Body of pancreas (tissue), 4 donors: ENCODE data around the gene EHMT1. TPM values are rescaled to one million over a fixed set of nuclear protein-coding genes. Genes with fewer than 3 reads are reported as not detected.

ENCODE experiments used
- ATAC-seq: fragments of 150-250 bp; one replicate; pipeline ENCODE4 v1.9.1; 2016
- DNase-seq, 4 donors: peaks; one replicate each; pipeline ENCODE4 v3.0.0-alpha.2; 2019
- H3K27ac ChIP-seq, 4 donors: fragments of 200-600 bp; sonication (generic); 1 replicate in 3 of 4; 2 replicates in 1 of 4; pipeline versions ENCODE4 v1.5.1 to v1.6.1; 2016 to 2019; ENCODE audit warnings: mild to moderate bottlenecking in 1 of 4, mixed read lengths in 1 of 4, moderate library complexity in 1 of 4
- H3K27me3 ChIP-seq, 2 donors: fragments of 200-600 bp; sonication (generic); one replicate each; pipeline ENCODE4 v1.6.0; 2016; ENCODE audit warnings: mild to moderate bottlenecking in 1 of 2
- H3K36me3 ChIP-seq, 2 donors: fragments of 200-600 bp; sonication (generic); replicated peaks in 1 of 2; 2 replicates each; pipeline ENCODE4 v1.5.1; 2016; ENCODE audit warnings: low read depth in 2 of 2; ENCODE audit not compliant: insufficient read depth in 1 of 2
- H3K4me1 ChIP-seq: fragments of 200-600 bp; sonication (generic); one replicate; pipeline ENCODE4 v1.6.0; 2016
- H3K4me3 ChIP-seq, 2 donors: fragments of 200-600 bp; sonication (generic); 1 replicate in 1 of 2; 2 replicates in 1 of 2; pipeline ENCODE4 v1.5.1; 2016 to 2019
- H3K9me3 ChIP-seq, 3 donors: fragments of 200-600 bp; sonication (generic); 1 replicate in 2 of 3; 2 replicates in 1 of 3; pipeline ENCODE4 v1.5.1; 2016
- POLR2A ChIP-seq, 3 donors: fragments of 450-650 bp; IDR thresholded peaks; one replicate each; pipeline ENCODE4 v1.6.1; 2016; ENCODE audit warnings: antibody characterized with exemption in 3 of 3, mild to moderate bottlenecking in 2 of 3
- WGBS, 2 donors: methylation state at CpG; one replicate each; pipeline ENCODE4 v1.1.5; 2017; 5-methylcytosine and 5-hydroxymethylcytosine counted together
- intact Hi-C: fragments of 100-400 bp; cut with DNase I; formaldehyde crosslinking; loops from one replicate; pipeline ENCODE4 v1.15.1; 2023
- total RNA-seq, 2 donors: library from RNA; depleted of rRNA; stranded (reverse); fragments of >200 nt; gene quantifications; one replicate each; pipeline ENCODE4 v1.1.0, GENCODE V29; 2016
- TF ChIP-seq, protein P1 (sequence below), 7 experiments: fragments of 450-650 bp in 4 of 7; fragments of 200-600 bp in 3 of 7; sonication (generic) in 3 of 7; IDR thresholded peaks; one replicate each; pipeline ENCODE4 v1.5.1; 2016 to 2019; ENCODE audit warnings: antibody characterized with exemption in 7 of 7

EHMT1 gene
- total RNA-seq, 2 donors from 2014 or later = 41.0 to 65.9 TPM

DNA sequence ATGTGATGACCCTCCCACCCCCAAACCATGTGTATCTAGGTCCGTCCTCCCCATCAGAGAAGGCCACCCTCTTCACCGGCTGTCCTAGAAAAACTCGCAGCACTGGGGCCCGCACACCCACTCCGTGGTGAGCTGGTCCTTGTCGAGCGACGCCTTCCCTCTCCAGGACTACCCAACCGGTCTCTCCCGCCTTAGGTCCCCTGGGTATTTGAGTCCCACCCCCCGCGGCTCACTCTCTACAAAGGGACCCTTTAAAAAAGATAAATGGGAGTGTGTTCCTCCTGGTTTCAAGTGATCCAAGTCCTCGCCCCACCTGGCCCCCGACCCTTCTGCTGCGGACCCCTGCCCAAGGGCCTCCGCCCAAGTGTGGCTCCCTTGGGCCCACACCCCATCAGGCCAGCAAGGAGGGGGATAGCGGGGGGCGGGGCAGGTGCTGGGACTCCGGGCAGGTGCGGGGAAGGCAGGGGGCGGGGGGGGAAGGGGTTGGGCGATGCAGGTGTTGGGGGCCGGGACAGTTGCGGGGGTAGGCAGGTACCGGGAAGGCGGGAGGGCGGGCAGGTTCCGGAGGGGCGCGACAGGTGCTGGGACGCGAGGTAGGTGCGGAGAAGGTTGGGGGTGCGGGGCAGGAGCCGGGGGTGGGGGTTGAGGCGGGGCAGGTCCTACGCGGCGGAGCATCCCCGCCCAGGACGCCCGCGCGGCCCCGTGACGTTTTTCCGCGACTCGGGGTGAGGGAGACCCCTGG lies 14.3 kb upstream of the EHMT1 start:
- TF ChIP-seq, protein P1, sequence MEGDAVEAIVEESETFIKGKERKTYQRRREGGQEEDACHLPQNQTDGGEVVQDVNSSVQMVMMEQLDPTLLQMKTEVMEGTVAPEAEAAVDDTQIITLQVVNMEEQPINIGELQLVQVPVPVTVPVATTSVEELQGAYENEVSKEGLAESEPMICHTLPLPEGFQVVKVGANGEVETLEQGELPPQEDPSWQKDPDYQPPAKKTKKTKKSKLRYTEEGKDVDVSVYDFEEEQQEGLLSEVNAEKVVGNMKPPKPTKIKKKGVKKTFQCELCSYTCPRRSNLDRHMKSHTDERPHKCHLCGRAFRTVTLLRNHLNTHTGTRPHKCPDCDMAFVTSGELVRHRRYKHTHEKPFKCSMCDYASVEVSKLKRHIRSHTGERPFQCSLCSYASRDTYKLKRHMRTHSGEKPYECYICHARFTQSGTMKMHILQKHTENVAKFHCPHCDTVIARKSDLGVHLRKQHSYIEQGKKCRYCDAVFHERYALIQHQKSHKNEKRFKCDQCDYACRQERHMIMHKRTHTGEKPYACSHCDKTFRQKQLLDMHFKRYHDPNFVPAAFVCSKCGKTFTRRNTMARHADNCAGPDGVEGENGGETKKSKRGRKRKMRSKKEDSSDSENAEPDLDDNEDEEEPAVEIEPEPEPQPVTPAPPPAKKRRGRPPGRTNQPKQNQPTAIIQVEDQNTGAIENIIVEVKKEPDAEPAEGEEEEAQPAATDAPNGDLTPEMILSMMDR (IDR thresholded peaks at IDR 0.05) = no peak
- TF ChIP-seq POLR2A (IDR thresholded peaks at IDR 0.05) = no peak
- 25 to 28% methylated on average over 19 to 24 of the region's 49 CpGs for WGBS, 2 donors
- no peaks in the 10 kb centered on the region for H3K27me3 ChIP-seq
- intact Hi-C loops = no loop called here
- peak overlapping the region; percentile 12 to 25 for H3K4me3 ChIP-seq
- H3K27ac ChIP-seq = peak overlapping the region in 3 of 4 donors; percentile 51 to 76 (median 72)
- ATAC-seq (no peak), DNase-seq (peak in 2 of 4 donors; percentile 21 to 31)
- H3K9me3 ChIP-seq = no peaks in the 10 kb centered on the region
- peaks cover 28% of the 10 kb centered on the region for H3K4me1 ChIP-seq
- no peaks in the 10 kb centered on the region for H3K36me3 ChIP-seq

DNA sequence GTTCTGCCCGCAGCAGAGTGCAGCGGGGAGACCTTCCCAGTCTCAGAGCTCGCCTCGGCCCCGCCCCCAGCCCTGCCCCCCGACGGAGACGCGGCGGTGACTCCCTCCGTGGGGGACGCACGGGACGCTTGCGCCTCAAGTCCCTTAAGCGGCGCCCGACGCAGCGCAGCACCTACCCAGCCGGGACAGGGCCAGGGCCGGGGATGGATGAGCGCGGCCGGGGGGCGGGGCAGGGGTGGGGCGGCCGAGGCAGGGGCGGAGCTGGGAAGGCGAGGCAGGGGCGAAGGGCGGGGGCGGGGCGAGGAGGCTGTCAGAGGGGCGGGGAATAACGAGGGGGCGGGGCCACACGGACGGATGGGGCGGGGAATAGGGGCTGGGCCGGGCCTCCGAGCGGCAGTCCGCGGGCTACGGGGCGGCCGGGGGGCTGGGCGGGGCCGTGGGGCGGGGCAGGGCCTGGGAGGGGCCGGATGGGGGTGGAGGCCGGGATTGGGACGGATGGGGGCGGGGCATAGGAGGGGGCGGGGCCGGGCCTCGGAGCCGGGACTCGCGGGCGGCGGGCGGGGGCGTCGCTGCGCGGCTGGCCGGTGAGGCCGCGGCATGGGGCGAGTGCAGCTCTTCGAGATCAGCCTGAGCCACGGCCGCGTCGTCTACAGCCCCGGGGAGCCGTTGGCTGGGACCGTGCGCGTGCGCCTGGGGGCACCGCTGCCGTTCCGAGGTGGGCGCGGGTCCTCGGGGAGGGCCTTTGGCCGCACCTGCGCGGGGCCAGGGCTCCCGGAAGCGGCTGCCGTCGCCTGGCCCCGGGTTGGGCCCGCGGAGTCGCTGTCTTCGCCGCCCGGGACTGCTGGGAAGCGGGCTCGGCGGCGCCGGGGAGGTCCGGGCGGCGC lies 13.4 kb upstream of the EHMT1 start, which contains the start of gene ARRDC1:
Gene ARRDC1 (plus strand): TSS at position 566 of the 884 bp plus-strand sequence. CDS start 32 bp downstream, at position 598.
- Histone ChIP-seq H3K27me3 (no peaks in the 10 kb centered on the region), H3K4me3 (peak within 1 kb of the TSS; percentile 25 to 64), H3K4me1 (peaks cover 30% of the 10 kb centered on the region), H3K9me3 (no peaks in the 10 kb centered on the region), H3K27ac (peak within 1 kb of the TSS; percentile 83 to 98 (median 94)), H3K36me3 (no peaks in the 10 kb centered on the region)
- ATAC-seq (peak; percentile 85), DNase-seq (peak; percentile 93 to 97 (median 94))
- intact Hi-C loops = no loop called here
- TF ChIP-seq, protein P1 (IDR thresholded peaks at IDR 0.05) = no peak
- peak; percentile 72 to 88 (median 82) for TF ChIP-seq POLR2A (IDR thresholded peaks at IDR 0.05)
- WGBS, 2 donors = 0% methylated on average over 26 of the region's 111 CpGs; no CpG with 5 or more reads in 1 of the 2 donors

DNA sequence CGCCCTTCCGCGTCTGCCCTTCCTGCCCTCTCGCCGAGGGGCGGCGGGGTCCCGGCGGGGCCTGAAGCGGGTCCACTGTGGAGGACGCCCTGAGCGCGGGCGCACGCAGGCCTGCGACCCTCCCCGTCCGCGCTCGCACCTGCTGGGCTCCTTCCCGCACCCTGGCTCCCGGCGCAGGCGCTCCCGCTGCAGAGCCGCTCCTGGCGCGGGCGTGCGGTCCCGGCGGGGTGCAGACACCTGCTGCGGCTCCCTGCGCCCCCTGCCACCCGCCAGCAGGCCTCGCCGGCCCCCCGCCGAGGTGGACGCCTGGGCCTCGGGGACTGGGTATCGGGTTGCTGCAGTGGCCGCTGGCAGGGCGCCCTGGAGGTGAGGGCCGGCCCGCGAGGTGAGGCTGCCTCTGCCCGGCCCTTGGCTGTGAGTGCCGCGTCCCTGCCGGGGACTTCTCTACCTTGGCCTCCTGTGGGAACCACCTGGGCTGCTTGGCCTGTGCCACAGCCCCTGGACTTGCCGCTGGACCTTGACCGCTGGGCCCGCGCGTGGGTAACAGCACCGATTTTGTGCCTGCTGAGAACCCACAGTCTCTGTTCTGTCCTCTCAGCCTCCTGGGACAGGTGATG lies 12.7 kb upstream of the EHMT1 start:
- no peaks in the 10 kb centered on the region for H3K27me3 ChIP-seq
- no peak for TF ChIP-seq POLR2A (IDR thresholded peaks at IDR 0.05)
- TF ChIP-seq, protein P1 (IDR thresholded peaks at IDR 0.05) = no peak
- peak; percentile 64 to 79 (median 70) for DNase-seq
- H3K9me3 ChIP-seq = no peaks in the 10 kb centered on the region
- peak; percentile 28 for ATAC-seq
- peaks cover 37% of the 10 kb centered on the region for H3K4me1 ChIP-seq
- peak overlapping the region; percentile 83 to 98 (median 94) for H3K27ac ChIP-seq
- intact Hi-C loops = no loop called here
- 0% methylated on average over 23 of the region's 57 CpGs; no CpG with 5 or more reads in 1 of the 2 donors for WGBS, 2 donors
- H3K36me3 ChIP-seq = no peaks in the 10 kb centered on the region
- peak overlapping the region; percentile 24 to 64 for H3K4me3 ChIP-seq

DNA sequence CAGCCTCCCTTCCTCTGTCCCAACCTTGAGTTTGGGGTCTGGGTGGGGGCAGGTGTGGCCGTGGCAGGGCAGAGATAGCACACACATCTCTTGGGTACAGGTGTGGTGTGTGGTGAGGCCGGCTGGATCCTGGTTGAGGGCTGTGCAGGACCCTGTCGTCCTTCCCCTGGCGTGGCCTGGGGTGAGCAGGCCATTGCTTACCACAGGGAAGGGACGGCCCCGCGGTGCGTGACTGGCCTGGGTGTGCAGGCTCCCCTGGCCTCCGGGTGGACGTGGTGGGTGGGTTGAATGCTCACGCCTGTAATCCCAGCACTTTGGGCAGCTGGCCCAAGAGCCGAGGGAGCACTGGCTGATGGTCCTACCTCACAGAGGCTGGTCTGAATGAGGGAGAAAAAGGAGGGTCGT lies 12.1 kb upstream of the EHMT1 start:
- 11 to 12% methylated on average over 13 of the region's 13 CpGs for WGBS, 2 donors
- intact Hi-C loops = no loop called here
- peak in 3 of 4 donors; percentile 24 to 38 (median 29) for DNase-seq

More for the DNA sequence above, 12.1 kb upstream of the EHMT1 start:
- H3K4me1 ChIP-seq = peaks cover 44% of the 10 kb centered on the region
- peak overlapping the region; percentile 83 to 98 (median 94) for H3K27ac ChIP-seq
- TF ChIP-seq POLR2A (IDR thresholded peaks at IDR 0.05) = no peak
- TF ChIP-seq, protein P1 (IDR thresholded peaks at IDR 0.05) = no peak
- no peaks in the 10 kb centered on the region for H3K9me3 ChIP-seq
- ATAC-seq = no peak
- no peaks in the 10 kb centered on the region for H3K27me3 ChIP-seq
- peak overlapping the region; percentile 24 to 64 for H3K4me3 ChIP-seq
- H3K36me3 ChIP-seq = no peaks in the 10 kb centered on the region
